IMR-90 (cell line): ENCODE data around the gene ZNF783. TPM values are rescaled to one million over a fixed set of nuclear protein-coding genes. Genes with fewer than 3 reads are reported as not detected.

Experiments
- ATAC-seq: fragments of 200-7000 bp; cut with Tn5 transposase; 2 replicates; pipeline ENCODE4 v1.9.1; 2020; ENCODE audit warnings: low read depth, mild to moderate bottlenecking, moderate library complexity
- BruUV-seq: library from RNA; stranded (reverse); fragments of 400-500 nt; replicated peaks from 2 replicates; lab custom pipeline; 2021; lab: Mats Ljungman, UMichigan
- CTCF ChIA-PET: fragments of 300-600 bp; formaldehyde crosslinking; extraction: SDS; loops from one replicate; lab custom pipeline; 2021; ENCODE audit warnings: antibody characterized with exemption; lab: Yijun Ruan, JAX
- POLR2A ChIA-PET: fragments of 300-600 bp; sonication (Branson Sonifier 250); formaldehyde crosslinking; loops from one replicate; lab custom pipeline; 2022; ENCODE audit warnings: antibody characterized with exemption; ENCODE audit not compliant: unreplicated experiment; lab: Charles Lee
- DNase-seq: peaks from one replicate; pipeline ENCODE4 v3.0.0; 2013
- H2AFZ ChIP-seq: replicated peaks from 2 replicates; pipeline ENCODE3; 2013; ENCODE audit warnings: low read length, mild to moderate bottlenecking; ENCODE audit not compliant: poor library complexity
- H2AK5ac ChIP-seq: 2 replicates; pipeline ENCODE4 v1.6.1; 2013; ENCODE audit warnings: low read depth, low read length, inconsistent platforms
- H2AK9ac ChIP-seq: replicated peaks from 2 replicates; pipeline ENCODE3; 2013; ENCODE audit warnings: mild to moderate bottlenecking, low read depth, low read length, moderate library complexity; ENCODE audit not compliant: poor library complexity
- H2BK120ac ChIP-seq: 2 replicates; pipeline ENCODE4 v1.6.1; 2013; ENCODE audit warnings: low read depth, low read length, inconsistent platforms
- H2BK15ac ChIP-seq: 3 replicates; pipeline ENCODE4 v1.6.1; 2013; ENCODE audit warnings: low read depth, low read length, inconsistent platforms
- H2BK20ac ChIP-seq: 2 replicates; pipeline ENCODE4 v1.6.1; 2013; ENCODE audit warnings: low read depth, mild to moderate bottlenecking, inconsistent platforms, low read length, moderate library complexity
- H2BK5ac ChIP-seq: 2 replicates; pipeline ENCODE4 v1.6.1; 2013; ENCODE audit warnings: mild to moderate bottlenecking, low read depth, low read length, inconsistent platforms; ENCODE audit not compliant: poor library complexity, severe bottlenecking
- H3K14ac ChIP-seq: replicated peaks from 2 replicates; pipeline ENCODE4 v1.6.1; 2013; ENCODE audit warnings: low read depth, low read length, inconsistent platforms
- H3K18ac ChIP-seq: 2 replicates; pipeline ENCODE4 v1.6.1; 2013; ENCODE audit warnings: low read depth, low read length, control low read depth
- H3K23ac ChIP-seq: 2 replicates; pipeline ENCODE4 v1.6.1; 2013; ENCODE audit warnings: low read depth, low read length, inconsistent platforms
- H3K27ac ChIP-seq: 2 replicates; pipeline ENCODE4 v1.5.1; 2013; ENCODE audit warnings: mild to moderate bottlenecking, control low read depth, low read length; ENCODE audit not compliant: insufficient read depth
- H3K27me3 ChIP-seq: 2 replicates; pipeline ENCODE4 v1.6.1; 2013; ENCODE audit warnings: low read length; ENCODE audit not compliant: control insufficient read depth, insufficient read depth
- H3K36me3 ChIP-seq: 2 replicates; pipeline ENCODE4 v1.6.1; 2013; ENCODE audit warnings: low read length, mixed read lengths; ENCODE audit not compliant: control insufficient read depth, insufficient read depth
- H3K4ac ChIP-seq: 2 replicates; pipeline ENCODE4 v1.6.1; 2013; ENCODE audit warnings: low read depth, low read length, inconsistent platforms
- H3K4me1 ChIP-seq: 2 replicates; pipeline ENCODE4 v1.6.1; 2013; ENCODE audit warnings: low read length, mixed read lengths; ENCODE audit not compliant: control insufficient read depth, insufficient read depth
- H3K4me2 ChIP-seq: 2 replicates; pipeline ENCODE4 v1.6.1; 2013; ENCODE audit warnings: low read depth, mild to moderate bottlenecking, control low read depth, low read length, moderate library complexity
- H3K4me3 ChIP-seq: 2 replicates; pipeline ENCODE4 v1.5.1; 2013; ENCODE audit warnings: low read depth, mild to moderate bottlenecking, control low read depth, low read length, moderate library complexity; ENCODE audit not compliant: insufficient read depth
- H3K56ac ChIP-seq: 2 replicates; pipeline ENCODE4 v1.6.1; 2013; ENCODE audit warnings: low read length, inconsistent platforms; ENCODE audit not compliant: insufficient read depth; ENCODE audit errors: extremely low read depth
- H3K79me1 ChIP-seq, 2 experiments: 2 replicates each; pipeline ENCODE4 v1.6.1; 2013; ENCODE audit warnings: low read length in 2 of 2, inconsistent platforms in 1 of 2, low read depth in 1 of 2
- H3K9ac ChIP-seq: 2 replicates; pipeline ENCODE4 v1.6.1; 2013; ENCODE audit warnings: low read depth, low read length, control low read depth
- H3K9me1 ChIP-seq: 2 replicates; pipeline ENCODE4 v1.6.1; 2013; ENCODE audit warnings: low read length, inconsistent platforms; ENCODE audit not compliant: insufficient read depth
- H3K9me3 ChIP-seq: 2 replicates; pipeline ENCODE4 v1.6.1; 2013; ENCODE audit warnings: low read length; ENCODE audit not compliant: control insufficient read depth, insufficient read depth
- H4K20me1 ChIP-seq: 2 replicates; pipeline ENCODE4 v1.6.1; 2013; ENCODE audit warnings: low read length, inconsistent platforms; ENCODE audit not compliant: insufficient read depth
- H4K5ac ChIP-seq: 2 replicates; pipeline ENCODE4 v1.6.1; 2013; ENCODE audit warnings: mild to moderate bottlenecking, low read depth, low read length, control low read depth
- H4K8ac ChIP-seq, 2 experiments: 2 replicates each; pipeline ENCODE4 v1.6.1; 2013; ENCODE audit warnings: low read depth in 2 of 2, low read length in 2 of 2, control low read depth in 1 of 2, inconsistent platforms in 1 of 2
- H4K91ac ChIP-seq: 2 replicates; pipeline ENCODE4 v1.6.1; 2013; ENCODE audit warnings: low read depth, low read length, inconsistent platforms; ENCODE audit not compliant: insufficient read depth
- BHLHE40 ChIP-seq: fragments of 150-350 bp; IDR thresholded peaks from 2 replicates; pipeline ENCODE4 v1.6.1; 2016; ENCODE audit warnings: mild to moderate bottlenecking, low read depth, low read length
- CEBPB ChIP-seq: IDR thresholded peaks from 2 replicates; pipeline ENCODE4 v1.6.1; 2012; ENCODE audit warnings: low read depth, low read length, improper control_type of control experiment
- CHD1 ChIP-seq: IDR thresholded peaks from 2 replicates; pipeline ENCODE4 v1.6.1; 2012; ENCODE audit warnings: low read depth, low read length, improper control_type of control experiment
- FOS ChIP-seq: fragments of 150-350 bp; IDR thresholded peaks from 2 replicates; pipeline ENCODE4 v1.6.1; 2016; ENCODE audit warnings: low read depth, low read length
- MAFK ChIP-seq: IDR thresholded peaks from 2 replicates; pipeline ENCODE4 v1.6.1; 2012; ENCODE audit warnings: low read depth, low read length, improper control_type of control experiment
- MAZ ChIP-seq: IDR thresholded peaks from 2 replicates; pipeline ENCODE4 v1.6.1; 2012; ENCODE audit warnings: low read depth, mild to moderate bottlenecking, low read length, improper control_type of control experiment, moderate library complexity, borderline replicate concordance
- MXI1 ChIP-seq: IDR thresholded peaks from 2 replicates; pipeline ENCODE4 v1.6.1; 2012; ENCODE audit warnings: low read depth, mild to moderate bottlenecking, low read length, moderate library complexity, borderline replicate concordance
- RAD21 ChIP-seq: IDR thresholded peaks from 2 replicates; pipeline ENCODE4 v1.6.1; 2012; ENCODE audit warnings: low read length, improper control_type of control experiment
- RCOR1 ChIP-seq: IDR thresholded peaks from 2 replicates; pipeline ENCODE4 v1.6.1; 2012; ENCODE audit warnings: mild to moderate bottlenecking, low read length, improper control_type of control experiment; ENCODE audit not compliant: insufficient replicate concordance
- RFX5 ChIP-seq: IDR thresholded peaks from 2 replicates; pipeline ENCODE4 v1.8.0; 2012; ENCODE audit warnings: low read depth, mild to moderate bottlenecking, low read length, moderate library complexity
- SMC3 ChIP-seq: fragments of 150-350 bp; IDR thresholded peaks from 2 replicates; pipeline ENCODE4 v1.6.1; 2016; ENCODE audit warnings: low read depth, mild to moderate bottlenecking, antibody characterized with exemption, low read length, moderate library complexity
- WGBS, 2 experiments: methylation state at CpG; one replicate each; pipeline versions ENCODE4 v1.1.5 to v1.1.7; 2013; ENCODE audit warnings: missing lambda C conversion rate in 2 of 2; ENCODE audit not compliant: insufficient read length in 1 of 2; ENCODE audit errors: extremely low coverage in 2 of 2; 5-methylcytosine and 5-hydroxymethylcytosine counted together
- dilution Hi-C: fragments of 300-500 bp; cut with HindIII; formaldehyde crosslinking; loops from one replicate; pipeline ENCODE4 v1.14.3; 2018; ENCODE audit warnings: low sequenced_read_pairs; ENCODE audit not compliant: unreplicated experiment
- in situ Hi-C: fragments of 300-500 bp; cut with MboI; formaldehyde crosslinking; loops from 3 replicates; pipeline ENCODE4 v1.14.3; 2019; ENCODE audit warnings: low sequenced_read_pairs, inconsistent platforms, mixed read lengths
- intact Hi-C: fragments of 100-400 bp; cut with micrococcal nuclease; formaldehyde crosslinking; loops from 2 replicates; pipeline ENCODE4 v1.10.0; 2022
- polyA plus RNA-seq, 3 experiments: library from polyadenylated mRNA; depleted of rRNA; stranded (reverse); fragments of >200 nt; gene quantifications; 2 replicates each; pipeline ENCODE4 v1.2.3, GENCODE V29; 2012; ENCODE audit warnings: low replicate concordance in 1 of 3
- total RNA-seq: library from RNA; depleted of rRNA; stranded (reverse); fragments of >200 nt; gene quantifications from 2 replicates; pipeline ENCODE4 v1.2.3, GENCODE V29; 2012
- TF ChIP-seq, protein P1 (sequence below): conservative IDR thresholded peaks from 2 replicates; pipeline ENCODE4 v1.5.1; 2012; ENCODE audit warnings: mild to moderate bottlenecking, low read depth, low read length, improper control_type of control experiment
- TF ChIP-seq, protein P2 (sequence below): fragments of 150-350 bp; IDR thresholded peaks from 2 replicates; pipeline ENCODE4 v1.6.1; 2017; ENCODE audit warnings: mild to moderate bottlenecking, antibody characterized with exemption, low read length, low read depth
- TF ChIP-seq, protein P3 (sequence below): fragments of 150-350 bp; IDR thresholded peaks from 2 replicates; pipeline ENCODE4 v1.6.1; 2016; ENCODE audit warnings: low read depth, mild to moderate bottlenecking, low read length, moderate library complexity, borderline replicate concordance

ZNF783 gene
- total and polyA plus RNA-seq, 2 of the 4 experiments (the other 2 are of a cell fraction), result 2.3 to 7.2 TPM

DNA sequence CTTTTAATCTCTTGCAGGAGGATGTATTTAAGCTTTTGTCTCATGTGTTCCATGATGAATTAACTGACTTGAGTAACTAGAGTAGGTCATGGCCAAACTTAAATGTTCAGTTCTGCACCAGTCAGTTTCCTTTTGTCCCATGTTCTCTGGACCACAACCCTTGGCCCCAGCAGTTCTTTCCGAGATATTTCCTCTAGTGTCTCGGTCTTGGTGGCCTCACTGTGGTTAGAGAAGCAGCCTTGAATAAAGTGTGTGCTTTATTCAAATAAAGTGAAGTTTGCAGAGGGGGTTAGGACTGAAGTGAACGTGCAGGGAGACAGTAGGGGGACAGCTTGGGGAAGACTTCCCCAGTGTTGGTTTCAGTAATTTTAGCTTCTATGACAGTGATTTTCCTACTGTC lies 13.2 kb upstream of the ZNF783 start:
- no peaks in the 10 kb centered on the region for H3K27me3 ChIP-seq
- peaks cover 12% of the 10 kb centered on the region; the same call in 1 of the 2 replicates for H3K9me1 ChIP-seq
- no peak overlapping the region for H3K23ac ChIP-seq
- no peak overlapping the region for H3K4ac ChIP-seq
- H4K5ac ChIP-seq, result no peak overlapping the region
- no peak overlapping the region for H2BK15ac ChIP-seq
- peak overlapping the region; percentile 40; the same call in 1 of the 2 replicates for H3K4me2 ChIP-seq
- H4K8ac ChIP-seq, result no peak overlapping the region
- no peak overlapping the region for H2BK5ac ChIP-seq
- no peak overlapping the region for H3K56ac ChIP-seq
- no peak overlapping the region for H3K14ac ChIP-seq
- H4K20me1 ChIP-seq, result peaks cover 11% of the 10 kb centered on the region; the same call in 1 of the 2 replicates
- peaks cover 18 to 43% of the 10 kb centered on the region in 2 experiments; a peak in 3 of 4 replicates for H3K79me1 ChIP-seq
- no peak overlapping the region for H2AK9ac ChIP-seq
- no CpG with 5 or more reads among the region's 3 CpGs for WGBS, 2 experiments
- H3K36me3 ChIP-seq, result peaks cover 23% of the 10 kb centered on the region
- no peak overlapping the region for H3K27ac ChIP-seq
- intact Hi-C loops, result loop anchor here (1.0 kb wide), 1 partner anchor 12 kb away; no protein-coding TSS in a partner anchor
- H3K18ac ChIP-seq, result no peak overlapping the region
- ATAC-seq (peak; percentile 18), DNase-seq (no peak)
- no peak overlapping the region for H2AFZ ChIP-seq
- no peak overlapping the region for H3K9ac ChIP-seq
- no peak overlapping the region for H4K91ac ChIP-seq
- dilution Hi-C loops, result no loop called here
- peaks cover 7% of the 10 kb centered on the region for H3K4me1 ChIP-seq
- no TSS peak for BruUV-seq
- CTCF ChIA-PET, result interaction anchor here (2.0 kb wide), 1 partner anchor 13 kb away, joined by 8 read pairs; the partner anchor contains the start of gene ZNF783
- peak overlapping the region; percentile 23; the same call in 1 of the 2 replicates for H2AK5ac ChIP-seq
- H3K9me3 ChIP-seq, result no peaks in the 10 kb centered on the region
- no peak overlapping the region for H2BK20ac ChIP-seq
- TF ChIP-seq RAD21 (no peak), MAZ (no peak), MXI1 (no peak), SMC3 (no peak), BHLHE40 (no peak), RCOR1 (no peak), CEBPB (no peak), MAFK (no peak), CHD1 (no peak), FOS (no peak), RFX5 (no peak)
- TF ChIP-seq, protein P1, sequence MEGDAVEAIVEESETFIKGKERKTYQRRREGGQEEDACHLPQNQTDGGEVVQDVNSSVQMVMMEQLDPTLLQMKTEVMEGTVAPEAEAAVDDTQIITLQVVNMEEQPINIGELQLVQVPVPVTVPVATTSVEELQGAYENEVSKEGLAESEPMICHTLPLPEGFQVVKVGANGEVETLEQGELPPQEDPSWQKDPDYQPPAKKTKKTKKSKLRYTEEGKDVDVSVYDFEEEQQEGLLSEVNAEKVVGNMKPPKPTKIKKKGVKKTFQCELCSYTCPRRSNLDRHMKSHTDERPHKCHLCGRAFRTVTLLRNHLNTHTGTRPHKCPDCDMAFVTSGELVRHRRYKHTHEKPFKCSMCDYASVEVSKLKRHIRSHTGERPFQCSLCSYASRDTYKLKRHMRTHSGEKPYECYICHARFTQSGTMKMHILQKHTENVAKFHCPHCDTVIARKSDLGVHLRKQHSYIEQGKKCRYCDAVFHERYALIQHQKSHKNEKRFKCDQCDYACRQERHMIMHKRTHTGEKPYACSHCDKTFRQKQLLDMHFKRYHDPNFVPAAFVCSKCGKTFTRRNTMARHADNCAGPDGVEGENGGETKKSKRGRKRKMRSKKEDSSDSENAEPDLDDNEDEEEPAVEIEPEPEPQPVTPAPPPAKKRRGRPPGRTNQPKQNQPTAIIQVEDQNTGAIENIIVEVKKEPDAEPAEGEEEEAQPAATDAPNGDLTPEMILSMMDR, result no peak
- TF ChIP-seq, protein P2, sequence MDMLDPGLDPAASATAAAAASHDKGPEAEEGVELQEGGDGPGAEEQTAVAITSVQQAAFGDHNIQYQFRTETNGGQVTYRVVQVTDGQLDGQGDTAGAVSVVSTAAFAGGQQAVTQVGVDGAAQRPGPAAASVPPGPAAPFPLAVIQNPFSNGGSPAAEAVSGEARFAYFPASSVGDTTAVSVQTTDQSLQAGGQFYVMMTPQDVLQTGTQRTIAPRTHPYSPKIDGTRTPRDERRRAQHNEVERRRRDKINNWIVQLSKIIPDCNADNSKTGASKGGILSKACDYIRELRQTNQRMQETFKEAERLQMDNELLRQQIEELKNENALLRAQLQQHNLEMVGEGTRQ, result no peak
- TF ChIP-seq, protein P3, sequence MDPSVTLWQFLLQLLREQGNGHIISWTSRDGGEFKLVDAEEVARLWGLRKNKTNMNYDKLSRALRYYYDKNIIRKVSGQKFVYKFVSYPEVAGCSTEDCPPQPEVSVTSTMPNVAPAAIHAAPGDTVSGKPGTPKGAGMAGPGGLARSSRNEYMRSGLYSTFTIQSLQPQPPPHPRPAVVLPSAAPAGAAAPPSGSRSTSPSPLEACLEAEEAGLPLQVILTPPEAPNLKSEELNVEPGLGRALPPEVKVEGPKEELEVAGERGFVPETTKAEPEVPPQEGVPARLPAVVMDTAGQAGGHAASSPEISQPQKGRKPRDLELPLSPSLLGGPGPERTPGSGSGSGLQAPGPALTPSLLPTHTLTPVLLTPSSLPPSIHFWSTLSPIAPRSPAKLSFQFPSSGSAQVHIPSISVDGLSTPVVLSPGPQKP, result no peak
- POLR2A ChIA-PET, result no interaction called here
- H3K4me3 ChIP-seq, result no peak overlapping the region
- in situ Hi-C loops, result no loop called here
- no peak overlapping the region for H2BK120ac ChIP-seq
